Tibial nerve (tissue), 4 donors: ENCODE data around the gene FBXW2. TPM values are rescaled to one million over a fixed set of nuclear protein-coding genes. Genes with fewer than 3 reads are reported as not detected.

Source experiments
- DNase-seq, 2 donors: peaks; one replicate each; pipeline ENCODE4 v3.0.0-alpha.2; 2019; ENCODE audit warnings: low spot score in 2 of 2
- H3K27ac ChIP-seq, 4 donors: fragments of 200-600 bp; sonication (generic) in 3 of 4; one replicate each; pipeline ENCODE4 v1.5.1; 2017 to 2019; ENCODE audit warnings: mild to moderate bottlenecking in 1 of 4
- H3K27me3 ChIP-seq, 2 donors: fragments of 200-600 bp; sonication (generic) in 1 of 2; one replicate each; pipeline versions ENCODE4 v1.5.1 to v1.6.0; 2017 to 2019
- H3K36me3 ChIP-seq, 3 donors: fragments of 200-600 bp; sonication (generic); one replicate each; pipeline ENCODE4 v1.5.1; 2018 to 2019
- H3K4me1 ChIP-seq, 4 donors: fragments of 200-600 bp; sonication (generic) in 3 of 4; one replicate each; pipeline ENCODE4 v1.5.1; 2017 to 2019
- H3K4me3 ChIP-seq, 4 donors: fragments of 200-600 bp; sonication (generic) in 3 of 4; one replicate each; pipeline ENCODE4 v1.5.1; 2017 to 2019; ENCODE audit warnings: mild to moderate bottlenecking in 1 of 4, moderate library complexity in 1 of 4
- H3K9me3 ChIP-seq, 4 donors: fragments of 200-600 bp; sonication (generic) in 3 of 4; one replicate each; pipeline ENCODE4 v1.5.1; 2017 to 2019
- CTCF ChIP-seq, 5 experiments: fragments of 200-600 bp in 3 of 5; fragments of 450-650 bp in 2 of 5; sonication (generic) in 3 of 5; IDR thresholded peaks; one replicate each; pipeline ENCODE4 v1.5.1; 2016 to 2019; ENCODE audit warnings: antibody characterized with exemption in 5 of 5, mild to moderate bottlenecking in 3 of 5, moderate library complexity in 2 of 5
- EP300 ChIP-seq, 2 donors: sonication (generic); formaldehyde crosslinking; IDR thresholded peaks; one replicate each; pipeline ENCODE4 v1.6.1; 2017; ENCODE audit warnings: antibody characterized with exemption in 2 of 2, mild to moderate bottlenecking in 1 of 2
- POLR2A ChIP-seq, 2 donors: fragments of 450-650 bp; IDR thresholded peaks; one replicate each; pipeline ENCODE4 v1.6.1; 2017; ENCODE audit warnings: antibody characterized with exemption in 2 of 2, mild to moderate bottlenecking in 2 of 2, moderate library complexity in 2 of 2
- WGBS, 2 donors: methylation state at CpG; one replicate each; pipeline ENCODE4 v1.1.5; 2018; 5-methylcytosine and 5-hydroxymethylcytosine counted together
- total RNA-seq, 4 donors: library from RNA; depleted of rRNA; stranded (reverse); fragments of >200 nt; gene quantifications; one replicate each; pipeline ENCODE4 v1.1.0, GENCODE V29; 2016

Gene FBXW2
- total RNA-seq, 4 donors from 2014 or later: 33.9 to 56.6 (median 45.7) TPM

- Histone ChIP-seq H3K27me3 (no peaks in the 10 kb centered on the region), H3K27ac (no peak overlapping the region), H3K4me1 (peaks cover 0 to 20% (median 0%) of the 10 kb centered on the region in 4 donors), H3K36me3 (no peaks in the 10 kb centered on the region), H3K9me3 (no peaks in the 10 kb centered on the region), H3K4me3 (no peak overlapping the region)
- WGBS, 2 donors: 88 to 96% methylated on average over 2 of the region's 2 CpGs
- DNase-seq: no peak
- TF ChIP-seq CTCF (IDR thresholded peaks at IDR 0.05) (no peak), POLR2A (IDR thresholded peaks at IDR 0.05) (no peak), EP300 (IDR thresholded peaks at IDR 0.05) (no peak)
These were observed 56.3 kb downstream of the FBXW2 start for GRCh38 chr9:120736881-120737280.

- Histone ChIP-seq H3K27me3 (no peaks in the 10 kb centered on the region), H3K4me3 (no peak overlapping the region), H3K27ac (peak overlapping the region in 2 of 4 donors; percentile 11 to 55), H3K36me3 (no peaks in the 10 kb centered on the region), H3K4me1 (peaks cover 0 to 31% (median 3%) of the 10 kb centered on the region in 4 donors), H3K9me3 (no peaks in the 10 kb centered on the region)
- peak in 1 of 2 donors; percentile 35 for DNase-seq
- WGBS, 2 donors: 66 to 74% methylated on average over 3 of the region's 3 CpGs
- TF ChIP-seq EP300 (IDR thresholded peaks at IDR 0.05) (peak in 1 of 2 donors; percentile 79), CTCF (IDR thresholded peaks at IDR 0.05) (no peak), POLR2A (IDR thresholded peaks at IDR 0.05) (no peak)
These were observed 57.6 kb downstream of the FBXW2 start for GRCh38 chr9:120735415-120736126.

- H3K27me3 ChIP-seq: no peaks in the 10 kb centered on the region
- 44 to 50% methylated on average over 1 to 2 of the region's 2 CpGs for WGBS, 2 donors
- no peak overlapping the region for H3K4me3 ChIP-seq
- H3K4me1 ChIP-seq: peaks cover 0 to 32% (median 6%) of the 10 kb centered on the region in 4 donors
- H3K27ac ChIP-seq: peak overlapping the region in 2 of 4 donors; percentile 11 to 55
- H3K36me3 ChIP-seq: no peaks in the 10 kb centered on the region
- no peak for TF ChIP-seq CTCF (IDR thresholded peaks at IDR 0.05)
- TF ChIP-seq EP300 (IDR thresholded peaks at IDR 0.05): no peak
- no peak for TF ChIP-seq POLR2A (IDR thresholded peaks at IDR 0.05)
- no peak for DNase-seq
- H3K9me3 ChIP-seq: no peaks in the 10 kb centered on the region
These were observed 58.4 kb downstream of the FBXW2 start for GRCh38 chr9:120734607-120735410.

GRCh38 chr9:120733190-120733589 lies 60.0 kb downstream of the FBXW2 start:
- H3K36me3 ChIP-seq: no peaks in the 10 kb centered on the region

More at GRCh38 chr9:120733190-120733589, 60.0 kb downstream of the FBXW2 start:
- H3K4me3 ChIP-seq: no peak overlapping the region
- peaks cover 0 to 42% (median 10%) of the 10 kb centered on the region in 4 donors for H3K4me1 ChIP-seq
- no peak for DNase-seq
- H3K27ac ChIP-seq: peak overlapping the region in 2 of 4 donors; percentile 32 to 67
- TF ChIP-seq POLR2A (IDR thresholded peaks at IDR 0.05): peak in 1 of 2 donors; percentile 14
- no peak for TF ChIP-seq CTCF (IDR thresholded peaks at IDR 0.05)
- TF ChIP-seq EP300 (IDR thresholded peaks at IDR 0.05): peak; percentile 11 to 71
- H3K9me3 ChIP-seq: no peaks in the 10 kb centered on the region
- no peaks in the 10 kb centered on the region for H3K27me3 ChIP-seq
- 55 to 63% methylated on average over 5 of the region's 5 CpGs for WGBS, 2 donors
